NB4 (cell line): Measurements from ENCODE around the gene FOXP1.

ENCODE experiments used
- MAX ChIP-seq: IDR thresholded peaks from 2 replicates; pipeline ENCODE4 v1.6.1; 2011; ENCODE audit warnings: low read depth, low read length
- MYC ChIP-seq: IDR thresholded peaks from 2 replicates; pipeline ENCODE4 v1.6.1; 2011; ENCODE audit warnings: low read depth, low read length
- POLR2A ChIP-seq: IDR thresholded peaks from 2 replicates; pipeline ENCODE4 v1.6.1; 2011; ENCODE audit warnings: mild to moderate bottlenecking; ENCODE audit not compliant: insufficient read length; ENCODE audit errors: extremely low read depth
- TF ChIP-seq, protein P1 (sequence below): IDR thresholded peaks from one replicate; pipeline ENCODE4 v1.5.1; 2012; ENCODE audit warnings: low read depth, low read length

GRCh38 chr3:71187715-71188114, 395.8 kb downstream of the FOXP1 start:
- TF ChIP-seq, protein P1, sequence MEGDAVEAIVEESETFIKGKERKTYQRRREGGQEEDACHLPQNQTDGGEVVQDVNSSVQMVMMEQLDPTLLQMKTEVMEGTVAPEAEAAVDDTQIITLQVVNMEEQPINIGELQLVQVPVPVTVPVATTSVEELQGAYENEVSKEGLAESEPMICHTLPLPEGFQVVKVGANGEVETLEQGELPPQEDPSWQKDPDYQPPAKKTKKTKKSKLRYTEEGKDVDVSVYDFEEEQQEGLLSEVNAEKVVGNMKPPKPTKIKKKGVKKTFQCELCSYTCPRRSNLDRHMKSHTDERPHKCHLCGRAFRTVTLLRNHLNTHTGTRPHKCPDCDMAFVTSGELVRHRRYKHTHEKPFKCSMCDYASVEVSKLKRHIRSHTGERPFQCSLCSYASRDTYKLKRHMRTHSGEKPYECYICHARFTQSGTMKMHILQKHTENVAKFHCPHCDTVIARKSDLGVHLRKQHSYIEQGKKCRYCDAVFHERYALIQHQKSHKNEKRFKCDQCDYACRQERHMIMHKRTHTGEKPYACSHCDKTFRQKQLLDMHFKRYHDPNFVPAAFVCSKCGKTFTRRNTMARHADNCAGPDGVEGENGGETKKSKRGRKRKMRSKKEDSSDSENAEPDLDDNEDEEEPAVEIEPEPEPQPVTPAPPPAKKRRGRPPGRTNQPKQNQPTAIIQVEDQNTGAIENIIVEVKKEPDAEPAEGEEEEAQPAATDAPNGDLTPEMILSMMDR: no peak
- TF ChIP-seq MAX (no peak), POLR2A (no peak), MYC (no peak)
